ENCODE data around the gene GAREM2.

- no peak for TF ChIP-seq SIN3B (IDR thresholded peaks at IDR 0.05; ENCODE audit: low read depth)
- TF ChIP-seq TAF1 (IDR thresholded peaks at IDR 0.05; ENCODE audit: control insufficient read depth, extremely low read depth, insufficient read depth, low read length, severe bottlenecking): no peak
- TF ChIP-seq MAFK (IDR thresholded peaks at IDR 0.05; ENCODE audit: low read length): no peak
- no peak for TF ChIP-seq ZFP36 (IDR thresholded peaks at IDR 0.05; ENCODE audit: low read depth, low read length, partially characterized antibody)
- no peak for TF ChIP-seq MAFG (tag; conservative IDR thresholded peaks at IDR 0.05)
- no peak for TF ChIP-seq FIP1L1 (IDR thresholded peaks at IDR 0.05; ENCODE audit: low read depth, low read length, poor library complexity, severe bottlenecking)
- TF ChIP-seq SIX5 (IDR thresholded peaks at IDR 0.05; ENCODE audit: borderline replicate concordance in 1 of 2, insufficient read depth in 1 of 2, low read depth in 1 of 2, low read length in 2 of 2): no peak
- TF ChIP-seq ETS1 (conservative IDR thresholded peaks at IDR 0.05; ENCODE audit: control insufficient read depth, low read depth, low read length): no peak
Observed at GRCh38 chr2:26170795-26171194, 2.1 kb upstream of the GAREM2 start.
